GM23248 (cell line): ENCODE data around the gene SNX3.

Experiments
- EZH2 ChIP-seq: fragments of 200-600 bp; sonication (generic); IDR thresholded peaks from 2 replicates; pipeline ENCODE4 v1.6.1; 2018; ENCODE audit warnings: antibody characterized with exemption, mild to moderate bottlenecking; ENCODE audit not compliant: insufficient read depth, poor library complexity, severe bottlenecking
- EZH2phosphoT487 ChIP-seq: fragments of 200-600 bp; sonication (generic); IDR thresholded peaks from 2 replicates; pipeline ENCODE4 v1.6.1; 2018; ENCODE audit warnings: antibody characterized with exemption, moderate library complexity, mild to moderate bottlenecking, low read depth; ENCODE audit not compliant: insufficient read depth

DNA sequence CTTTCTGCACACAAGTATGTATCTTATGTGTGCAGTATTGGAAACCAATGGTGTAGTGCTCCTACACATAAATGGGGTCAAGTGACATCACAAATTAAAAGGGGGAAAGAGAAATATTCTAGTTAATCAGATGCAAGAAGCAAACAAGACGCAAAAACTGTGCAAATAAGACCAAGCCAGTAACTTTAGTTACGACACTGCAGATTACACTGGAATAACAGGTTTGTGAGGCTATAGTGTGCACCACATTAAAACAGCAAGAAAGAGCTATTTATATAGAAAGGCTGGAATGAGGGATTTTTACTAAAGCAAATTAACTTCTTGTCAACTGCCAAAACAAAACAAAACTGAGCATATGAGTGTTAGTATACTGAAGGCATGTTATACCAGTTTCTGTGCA lies 49.2 kb downstream of the SNX3 start:
- no peak for TF ChIP-seq EZH2
- no peak for TF ChIP-seq EZH2phosphoT487
